H9 (cell line): ENCODE data around the gene CPM. TPM values are rescaled to one million over a fixed set of nuclear protein-coding genes. Genes with fewer than 3 reads are reported as not detected.

Experiments used
- DNase-seq: peaks from one replicate; pipeline ENCODE4 v3.0.0-alpha.2; 2017
- H2AFZ ChIP-seq: one replicate; pipeline ENCODE4 v1.6.1; 2013; ENCODE audit warnings: mild to moderate bottlenecking, low read length, control low read depth, moderate library complexity
- H2AK5ac ChIP-seq: 2 replicates; pipeline ENCODE4 v1.6.1; 2013; ENCODE audit warnings: low read length, control low read depth, mixed read lengths; ENCODE audit not compliant: insufficient read length
- H2BK120ac ChIP-seq: one replicate; pipeline ENCODE4 v1.6.1; 2013; ENCODE audit warnings: low read depth, mild to moderate bottlenecking, low read length, control low read depth, inconsistent platforms; ENCODE audit not compliant: poor library complexity, severe bottlenecking
- H2BK12ac ChIP-seq: 2 replicates; pipeline ENCODE4 v1.6.1; 2013; ENCODE audit warnings: low read length, control low read depth, mixed read lengths, low read depth; ENCODE audit not compliant: insufficient read length
- H2BK15ac ChIP-seq: 2 replicates; pipeline ENCODE4 v1.6.1; 2013; ENCODE audit warnings: low read depth, low read length, control low read depth
- H2BK20ac ChIP-seq: one replicate; pipeline ENCODE4 v1.6.1; 2013; ENCODE audit warnings: low read depth, mild to moderate bottlenecking, low read length, control low read depth, inconsistent platforms; ENCODE audit not compliant: poor library complexity, severe bottlenecking
- H2BK5ac ChIP-seq: 2 replicates; pipeline ENCODE4 v1.6.1; 2013; ENCODE audit warnings: low read length, control low read depth, mixed read lengths; ENCODE audit not compliant: insufficient read length
- H3K14ac ChIP-seq: 2 replicates; pipeline ENCODE4 v1.6.1; 2013; ENCODE audit warnings: low read length, control low read depth; ENCODE audit not compliant: insufficient read depth
- H3K18ac ChIP-seq: 2 replicates; pipeline ENCODE4 v1.6.1; 2013; ENCODE audit warnings: low read depth, mild to moderate bottlenecking, mixed read lengths, low read length, control low read depth; ENCODE audit not compliant: insufficient read length
- H3K23ac ChIP-seq: 2 replicates; pipeline ENCODE4 v1.6.1; 2013; ENCODE audit warnings: low read length, control low read depth, mixed read lengths, low read depth; ENCODE audit not compliant: insufficient read length
- H3K23me2 ChIP-seq: 2 replicates; pipeline ENCODE4 v1.6.1; 2013; ENCODE audit warnings: low read depth, mild to moderate bottlenecking, mixed read lengths, low read length, control low read depth; ENCODE audit not compliant: insufficient read length, poor library complexity, severe bottlenecking
- H3K27ac ChIP-seq: 2 replicates; pipeline ENCODE4 v1.5.1; 2013; ENCODE audit warnings: low read length, control low read depth, mixed read lengths, low read depth; ENCODE audit not compliant: insufficient read length
- H3K27me3 ChIP-seq: 2 replicates; pipeline ENCODE4 v1.6.1; 2013; ENCODE audit warnings: low read length, control low read depth, inconsistent platforms; ENCODE audit not compliant: insufficient read depth
- H3K4ac ChIP-seq: 2 replicates; pipeline ENCODE4 v1.6.1; 2013; ENCODE audit warnings: low read depth, mild to moderate bottlenecking, control low read depth, inconsistent platforms, low read length, moderate library complexity
- H3K4me1 ChIP-seq: 2 replicates; pipeline ENCODE4 v1.6.1; 2013; ENCODE audit warnings: low read length, control low read depth, inconsistent platforms; ENCODE audit not compliant: insufficient read depth
- H3K4me2 ChIP-seq: 2 replicates; pipeline ENCODE4 v1.6.1; 2013; ENCODE audit warnings: low read length, control low read depth, mixed read lengths; ENCODE audit not compliant: insufficient read length, insufficient read depth
- H3K56ac ChIP-seq: 2 replicates; pipeline ENCODE4 v1.6.1; 2013; ENCODE audit warnings: low read depth, mild to moderate bottlenecking, mixed read lengths, low read length, control low read depth; ENCODE audit not compliant: insufficient read length
- H3K79me1 ChIP-seq: 2 replicates; pipeline ENCODE4 v1.6.1; 2013; ENCODE audit warnings: low read depth, mild to moderate bottlenecking, moderate library complexity, low read length, control low read depth, inconsistent platforms; ENCODE audit not compliant: insufficient read depth, poor library complexity, severe bottlenecking
- H3K79me2 ChIP-seq: 2 replicates; pipeline ENCODE4 v1.6.1; 2013; ENCODE audit warnings: low read length, control low read depth, inconsistent platforms; ENCODE audit not compliant: insufficient read depth
- H3K9ac ChIP-seq: 2 replicates; pipeline ENCODE4 v1.6.1; 2013; ENCODE audit warnings: low read length, control low read depth, mixed read lengths; ENCODE audit not compliant: insufficient read length; ENCODE audit errors: extremely low read depth
- H3K9me3 ChIP-seq: one replicate; pipeline ENCODE4 v1.6.1; 2013; ENCODE audit warnings: low read depth, low read length, inconsistent platforms; ENCODE audit not compliant: control insufficient read depth
- H3T11ph ChIP-seq: one replicate; pipeline ENCODE4 v1.6.1; 2013; ENCODE audit warnings: mild to moderate bottlenecking, low read length, control low read depth, inconsistent platforms
- H4K20me1 ChIP-seq: one replicate; pipeline ENCODE4 v1.6.1; 2013; ENCODE audit not compliant: control insufficient read depth, insufficient read length, insufficient read depth
- H4K5ac ChIP-seq: 2 replicates; pipeline ENCODE4 v1.6.1; 2013; ENCODE audit warnings: low read depth, mild to moderate bottlenecking, mixed read lengths, low read length, control low read depth; ENCODE audit not compliant: insufficient read length
- H4K8ac ChIP-seq: replicated peaks from 2 replicates; pipeline ENCODE4 v1.6.1; 2013; ENCODE audit warnings: low read length, control low read depth, mixed read lengths, low read depth; ENCODE audit not compliant: insufficient read length
- H4K91ac ChIP-seq: 2 replicates; pipeline ENCODE4 v1.6.1; 2013; ENCODE audit warnings: low read depth, mild to moderate bottlenecking, moderate library complexity, mixed read lengths, low read length, control low read depth; ENCODE audit not compliant: insufficient read length
- H3K27ac Mint-ChIP-seq, 3 experiments: 2 replicates in 2 of 3; 3 replicates in 1 of 3; pipeline ENCODE4 v1.8.0; 2020 to 2021; ENCODE audit warnings: mixed read lengths in 3 of 3, mild to moderate bottlenecking in 1 of 3, moderate library complexity in 1 of 3
- H3K27me3 Mint-ChIP-seq: 2 replicates; pipeline ENCODE4 v1.8.0; 2021; ENCODE audit warnings: low read depth, mild to moderate bottlenecking, moderate library complexity, mixed read lengths
- H3K36me3 Mint-ChIP-seq, 3 experiments: 2 replicates in 2 of 3; 3 replicates in 1 of 3; pipeline ENCODE4 v1.8.0; 2020 to 2021; ENCODE audit warnings: low read depth in 3 of 3, mixed read lengths in 3 of 3; ENCODE audit not compliant: insufficient read depth in 1 of 3
- H3K4me1 Mint-ChIP-seq, 2 experiments: 2 replicates each; pipeline ENCODE4 v1.8.0; 2020; ENCODE audit warnings: mixed read lengths in 2 of 2
- H3K4me3 Mint-ChIP-seq, 2 experiments: 2 replicates in 1 of 2; 3 replicates in 1 of 2; pipeline ENCODE4 v1.8.0; 2020 to 2021; ENCODE audit warnings: mild to moderate bottlenecking in 2 of 2, mixed read lengths in 2 of 2, moderate library complexity in 1 of 2
- H3K9me3 Mint-ChIP-seq, 2 experiments: 2 replicates in 1 of 2; 3 replicates in 1 of 2; pipeline ENCODE4 v1.8.0; 2020; ENCODE audit warnings: mild to moderate bottlenecking in 2 of 2, mixed read lengths in 2 of 2, moderate library complexity in 1 of 2
- CTCF ChIP-seq: fragments of 200-600 bp; sonication (generic); conservative IDR thresholded peaks from 3 replicates; pipeline ENCODE4 v1.8.0; 2021; ENCODE audit warnings: antibody characterized with exemption, mild to moderate bottlenecking
- WGBS: extraction: QIAGEN DNeasy Blood & Tissue Kit; methylation state at CpG from one replicate; pipeline ENCODE4 v1.1.7; 2013; ENCODE audit warnings: missing lambda C conversion rate, low lambda C conversion rate, mixed read lengths; ENCODE audit not compliant: insufficient read length; ENCODE audit errors: extremely low coverage; 5-methylcytosine and 5-hydroxymethylcytosine counted together
- total RNA-seq: library from RNA; stranded (reverse); gene quantifications from 2 replicates; pipeline ENCODE4 v1.2.1, GENCODE V29; 2021

Gene CPM
- total RNA-seq, 1 experiment from 2014 or later = 1.2 TPM

- no peak overlapping the region for H4K8ac ChIP-seq
- no peaks in the 10 kb centered on the region for H3K79me1 ChIP-seq
- H3K4me1 ChIP-seq = no peaks in the 10 kb centered on the region
- Mint-ChIP-seq H3K9me3 (no peaks in the 10 kb centered on the region), H3K36me3 (no peaks in the 10 kb centered on the region), H3K4me3 (no peak overlapping the region), H3K27ac (no peak overlapping the region), H3K27me3 (no peaks in the 10 kb centered on the region), H3K4me1 (no peaks in the 10 kb centered on the region)
- no peak overlapping the region for H3K14ac ChIP-seq
- no peak overlapping the region for H3K4me2 ChIP-seq
- H3K23ac ChIP-seq = no peak overlapping the region
- no peak overlapping the region for H2BK5ac ChIP-seq
- no peaks in the 10 kb centered on the region for H3K23me2 ChIP-seq
- H3K18ac ChIP-seq = no peak overlapping the region
- H4K20me1 ChIP-seq = no peaks in the 10 kb centered on the region
- no peak overlapping the region for H3T11ph ChIP-seq
- no peak overlapping the region for H4K5ac ChIP-seq
- H3K9me3 ChIP-seq = no peaks in the 10 kb centered on the region
- WGBS = no CpG with 5 or more reads among the region's 2 CpGs
- no peak overlapping the region for H2AFZ ChIP-seq
- H2BK12ac ChIP-seq = no peak overlapping the region
- no peak overlapping the region for H2AK5ac ChIP-seq
- no peak overlapping the region for H3K4ac ChIP-seq
- H2BK15ac ChIP-seq = no peak overlapping the region
- H2BK120ac ChIP-seq = no peak overlapping the region
- no peak for TF ChIP-seq CTCF
- no peak overlapping the region for H3K9ac ChIP-seq
- H3K56ac ChIP-seq = no peak overlapping the region
- DNase-seq = no peak
- no peaks in the 10 kb centered on the region; the same call in 1 of the 2 replicates for H3K79me2 ChIP-seq
- H2BK20ac ChIP-seq = no peak overlapping the region
- H4K91ac ChIP-seq = no peak overlapping the region
- no peaks in the 10 kb centered on the region; the same call in 1 of the 2 replicates for H3K27me3 ChIP-seq
- no peak overlapping the region for H3K27ac ChIP-seq
These were observed 22.8 kb downstream of the CPM start for GRCh38 chr12:68910128-68910527.
